ENCODE results near the gene EFNB2.

The EFNB2 gene

DNA sequence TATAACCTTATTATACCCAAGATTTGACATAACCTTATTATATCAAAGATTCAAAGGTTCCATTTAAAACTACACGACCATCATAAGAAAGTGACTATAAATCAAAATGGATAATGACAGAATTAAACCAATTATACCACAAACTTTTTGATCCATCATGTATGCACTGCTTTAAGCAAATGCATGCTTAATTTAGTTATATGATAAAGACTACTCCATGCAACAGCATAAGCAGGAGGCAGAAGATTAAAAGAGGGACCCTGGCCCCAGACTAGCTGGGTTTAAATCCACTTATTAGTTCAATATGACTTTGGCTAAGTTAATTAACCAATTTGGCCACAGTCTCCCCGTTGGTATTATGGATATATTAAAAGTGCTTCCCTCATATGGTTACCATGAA lies 11.4 kb downstream of the EFNB2 start:
- DNase-seq: no peak

DNA sequence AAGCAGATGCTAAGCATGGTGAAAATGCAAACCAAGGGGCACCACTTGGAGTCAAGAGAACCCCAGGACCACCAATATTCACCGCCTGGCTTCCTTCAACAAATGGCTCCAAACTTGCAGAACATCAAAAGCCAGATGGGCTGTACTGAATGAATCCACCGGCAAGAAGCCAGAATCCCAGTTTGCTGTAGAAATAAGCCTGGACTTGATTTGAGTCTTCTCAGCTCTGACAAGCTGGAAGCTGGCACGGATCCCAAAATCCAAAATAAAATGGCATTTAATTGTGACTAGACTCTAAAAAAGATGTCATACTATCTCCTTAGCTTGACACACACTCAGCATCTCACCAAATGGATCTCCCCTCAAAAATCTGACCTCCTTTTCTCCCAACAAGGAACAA lies 11.9 kb downstream of the EFNB2 start:
- no peak for DNase-seq

DNA sequence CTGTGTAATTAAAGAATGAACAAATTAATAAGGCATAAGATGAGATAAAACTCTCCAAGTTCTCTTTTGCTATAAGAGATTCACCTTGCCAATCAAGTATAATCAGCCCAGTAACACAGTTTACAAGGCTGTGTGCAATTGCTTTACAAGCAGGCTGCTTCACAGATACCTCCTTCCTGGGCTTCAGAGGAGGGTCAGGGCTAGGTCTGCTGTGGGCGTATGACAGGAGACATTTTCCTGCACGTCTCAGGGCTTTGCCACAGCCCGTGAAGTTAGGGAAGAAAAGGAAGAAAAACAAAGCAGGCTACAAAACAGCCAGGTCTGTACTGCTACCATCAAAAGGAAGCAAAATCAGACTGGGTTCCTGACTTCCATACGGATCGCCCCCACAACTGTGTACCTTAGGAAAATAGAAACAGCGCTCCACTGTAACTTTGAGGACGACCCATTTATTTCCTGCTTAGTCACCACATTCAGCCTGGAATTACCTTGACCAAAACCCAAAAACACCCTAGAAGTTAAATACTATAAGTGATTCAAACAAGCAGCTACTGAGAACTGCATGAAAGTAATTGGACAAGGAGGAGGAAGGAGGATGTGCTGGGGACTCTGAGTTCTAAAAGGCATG lies 12.4 kb downstream of the EFNB2 start:
- no peak for DNase-seq

DNA sequence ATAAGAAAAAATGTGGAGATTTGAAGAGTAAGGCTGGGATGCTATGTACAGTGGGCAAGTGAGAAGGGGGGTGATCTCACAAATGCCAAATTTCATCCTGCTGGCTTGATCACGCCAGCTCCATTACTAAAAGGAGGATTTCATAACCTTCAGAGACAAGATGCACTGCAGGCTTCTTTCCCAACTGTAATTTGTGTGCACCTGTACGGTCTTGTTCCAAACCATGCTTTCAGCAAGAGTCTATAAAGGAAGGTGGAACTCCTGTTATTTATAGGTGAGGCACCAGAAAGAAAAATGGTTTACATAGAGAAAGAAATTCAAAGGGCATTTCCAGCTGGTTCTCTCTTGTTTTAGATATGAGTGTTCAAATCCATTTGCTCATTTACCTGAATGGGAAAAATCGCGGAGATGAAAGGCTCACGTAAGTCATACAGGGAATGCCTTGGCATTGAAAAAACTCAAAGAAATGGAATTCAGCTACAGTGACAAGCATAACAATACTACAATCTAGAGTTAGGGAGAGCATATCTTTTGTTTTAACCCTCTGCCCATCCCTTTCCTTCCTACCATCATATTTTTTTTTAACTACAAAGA lies 13.3 kb downstream of the EFNB2 start:
- DNase-seq: no peak

DNA sequence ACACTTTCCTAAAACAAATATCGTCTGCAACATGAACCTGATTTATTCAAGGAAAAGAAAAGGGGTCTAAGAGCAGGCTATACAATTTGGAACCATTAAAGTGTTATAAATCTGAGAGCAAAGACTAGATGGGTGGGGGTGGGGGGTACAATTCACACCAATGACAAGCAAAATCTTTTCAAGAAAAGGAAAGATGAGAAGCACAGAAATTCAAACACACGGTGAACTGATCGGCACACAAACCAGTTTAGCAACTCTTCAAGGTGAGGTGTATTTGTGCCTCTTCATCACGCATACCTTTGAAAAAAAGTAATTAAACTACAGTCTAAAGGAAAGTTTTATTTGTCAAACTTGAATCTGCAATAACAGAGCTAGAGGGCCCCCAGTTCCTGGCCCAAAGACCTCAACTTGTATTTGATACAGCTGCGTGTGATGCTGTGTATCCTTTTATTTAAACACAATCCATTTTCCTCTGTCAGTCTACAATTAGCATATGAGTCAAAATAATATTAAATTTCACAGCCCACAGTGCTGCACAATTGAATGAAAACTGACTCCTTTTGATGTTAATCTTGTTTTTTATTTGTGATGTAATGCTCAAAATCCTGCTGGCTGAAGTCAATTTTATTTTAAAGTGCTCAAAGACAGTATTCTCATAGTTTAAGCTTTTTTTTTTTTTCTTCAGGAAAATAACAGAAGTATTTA lies 14.2 kb downstream of the EFNB2 start:
- DNase-seq: no peak

DNA sequence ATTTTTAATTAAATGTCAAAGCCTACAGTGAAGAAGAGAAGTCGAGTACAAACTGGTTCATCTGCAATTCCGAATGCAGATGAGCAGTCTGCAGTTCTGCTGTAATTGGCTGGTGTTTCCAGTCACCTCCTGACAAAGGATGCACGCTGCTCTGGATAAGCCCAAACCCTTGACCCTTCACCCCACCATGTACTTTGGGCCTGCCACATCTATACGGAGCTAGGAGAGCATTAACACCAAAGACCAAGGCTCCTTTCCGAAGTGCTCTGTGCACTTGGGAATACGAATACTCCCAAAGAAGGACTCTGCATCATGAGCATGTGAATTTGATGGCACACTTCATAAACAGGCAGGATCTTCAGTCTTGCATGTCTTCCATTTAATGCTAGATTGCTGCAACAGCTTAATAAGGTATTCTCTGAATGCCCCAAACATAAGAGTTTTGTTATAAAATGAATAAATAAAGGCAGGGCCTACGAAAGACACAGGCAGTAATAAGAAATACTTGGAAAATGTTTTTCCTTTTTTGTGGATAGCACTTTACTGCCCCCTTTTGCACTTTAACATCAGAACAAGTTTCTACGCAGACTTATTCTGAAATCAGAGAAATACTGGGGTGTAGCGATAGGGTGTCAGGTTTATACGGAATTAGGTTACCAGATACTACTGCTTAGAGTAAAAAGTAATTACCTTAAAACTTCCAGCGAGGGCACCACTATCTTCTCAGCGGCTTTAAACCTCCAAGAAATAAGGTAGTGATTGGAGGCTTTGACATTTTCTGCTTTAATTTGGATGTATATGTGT lies 15.0 kb downstream of the EFNB2 start:
- DNase-seq: no peak

DNA sequence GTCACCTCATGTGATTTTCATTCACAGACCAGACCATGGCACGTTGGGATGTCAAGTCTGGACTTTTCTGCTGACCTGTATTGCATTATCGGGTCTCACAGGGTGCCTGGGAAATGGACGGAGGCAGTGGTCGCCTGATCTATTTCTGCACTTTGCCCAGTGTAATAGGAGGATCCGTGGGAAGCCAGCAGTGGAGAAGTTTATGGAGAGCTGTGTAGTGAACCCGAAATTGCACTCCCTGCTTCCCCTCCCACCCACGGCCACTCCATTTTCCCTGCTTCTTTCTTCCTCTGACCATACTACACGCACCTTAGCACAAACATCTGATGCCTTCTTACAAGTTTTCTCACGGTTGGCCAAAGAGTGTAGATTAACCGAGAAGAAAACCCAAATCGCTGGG lies 16.9 kb downstream of the EFNB2 start:
- DNase-seq: no peak

DNA sequence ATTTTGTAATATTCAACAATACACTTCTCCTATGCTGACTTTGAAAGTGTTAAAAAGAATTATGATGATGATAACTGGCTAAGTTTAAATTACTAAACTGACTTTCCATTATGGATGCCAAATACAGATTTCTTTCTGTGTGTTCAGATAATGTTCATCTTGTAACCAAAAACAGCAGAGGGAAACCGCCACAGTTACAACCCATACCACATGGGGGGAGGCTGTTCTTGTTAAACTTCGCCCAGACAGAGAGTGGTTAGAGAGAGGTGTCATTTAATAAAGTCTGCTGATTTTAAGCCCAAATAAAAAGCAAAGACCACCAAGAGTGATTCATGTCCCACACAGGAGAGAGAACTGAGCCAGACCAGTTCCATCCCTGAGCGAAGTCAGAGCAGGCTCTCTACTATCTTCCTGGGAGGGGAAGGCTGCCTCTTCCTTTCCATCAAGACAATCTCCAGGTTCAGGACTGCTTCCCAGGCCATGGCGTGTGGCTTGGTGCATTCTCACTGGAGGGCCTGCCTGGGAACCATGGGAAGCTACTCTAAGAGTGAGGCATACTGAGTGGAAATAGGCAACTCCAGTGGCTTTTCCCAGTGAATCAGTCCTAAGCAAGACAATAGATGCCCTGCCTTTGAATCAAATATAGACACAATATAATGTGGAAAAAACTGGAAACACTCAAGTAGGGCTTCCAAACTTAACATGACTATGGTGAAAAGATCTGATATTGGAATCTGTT lies 18.2 kb downstream of the EFNB2 start:
- no peak for DNase-seq

DNA sequence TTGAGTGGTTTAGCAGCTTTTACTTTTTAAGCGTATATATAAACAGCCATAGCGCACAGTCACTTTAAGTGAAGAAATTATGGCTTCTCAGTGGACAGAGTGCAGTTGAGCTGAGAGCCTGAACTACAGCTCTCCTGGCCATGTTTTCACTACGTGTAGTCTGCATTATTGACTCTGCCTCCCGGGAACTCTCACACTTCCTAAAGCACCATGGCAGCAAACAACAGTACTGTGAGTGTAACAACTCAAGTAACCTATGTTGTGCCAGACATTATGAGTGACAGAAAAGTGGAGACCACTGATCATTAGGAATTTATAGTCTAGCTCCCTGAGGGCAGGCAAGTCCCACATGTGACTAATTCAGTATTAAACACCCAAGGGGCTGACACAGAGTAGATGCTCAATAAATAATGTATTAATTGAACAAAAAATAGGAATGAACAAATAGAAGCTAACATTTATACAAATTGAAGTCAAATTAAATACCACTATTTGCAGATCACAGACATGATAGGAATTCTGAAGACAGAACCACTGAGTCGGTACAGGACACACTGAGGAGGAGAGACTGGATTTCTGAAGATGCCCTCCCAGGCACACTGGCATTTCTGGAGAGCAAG lies 19.7 kb downstream of the EFNB2 start:
- DNase-seq: no peak

DNA sequence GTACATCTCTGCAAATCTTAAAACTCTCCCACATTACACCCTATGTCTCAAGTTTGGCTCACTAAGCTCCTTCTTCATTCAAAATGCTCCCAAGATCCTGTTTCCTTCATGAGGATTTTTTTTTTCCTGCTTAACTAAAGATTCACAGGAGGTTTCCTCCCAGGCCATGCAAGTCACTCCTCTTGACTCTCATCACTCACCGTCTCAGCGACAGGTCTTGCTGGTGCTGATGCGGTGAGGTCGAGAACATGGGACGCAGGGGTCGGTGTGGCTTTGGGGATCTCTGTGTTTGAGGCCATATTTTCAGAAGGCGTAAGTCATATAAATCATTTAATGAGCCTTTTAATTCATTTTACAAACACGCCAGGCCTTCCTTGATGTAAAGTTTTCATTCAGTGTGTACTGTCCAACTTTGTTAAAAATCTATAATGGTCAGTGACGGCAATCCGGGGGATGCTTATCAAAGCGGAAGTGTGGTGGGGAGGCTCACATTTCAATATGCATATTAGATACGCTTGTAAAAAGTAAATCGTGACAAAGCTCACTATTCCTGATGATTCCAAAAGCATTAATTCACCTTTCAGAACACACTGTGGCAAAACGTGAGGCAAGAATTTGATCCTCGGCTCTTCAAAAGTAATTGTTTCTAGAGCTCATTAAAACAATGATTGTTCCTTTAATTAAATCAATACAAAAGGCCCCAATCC lies 20.4 kb downstream of the EFNB2 start:
- DNase-seq: no peak

DNA sequence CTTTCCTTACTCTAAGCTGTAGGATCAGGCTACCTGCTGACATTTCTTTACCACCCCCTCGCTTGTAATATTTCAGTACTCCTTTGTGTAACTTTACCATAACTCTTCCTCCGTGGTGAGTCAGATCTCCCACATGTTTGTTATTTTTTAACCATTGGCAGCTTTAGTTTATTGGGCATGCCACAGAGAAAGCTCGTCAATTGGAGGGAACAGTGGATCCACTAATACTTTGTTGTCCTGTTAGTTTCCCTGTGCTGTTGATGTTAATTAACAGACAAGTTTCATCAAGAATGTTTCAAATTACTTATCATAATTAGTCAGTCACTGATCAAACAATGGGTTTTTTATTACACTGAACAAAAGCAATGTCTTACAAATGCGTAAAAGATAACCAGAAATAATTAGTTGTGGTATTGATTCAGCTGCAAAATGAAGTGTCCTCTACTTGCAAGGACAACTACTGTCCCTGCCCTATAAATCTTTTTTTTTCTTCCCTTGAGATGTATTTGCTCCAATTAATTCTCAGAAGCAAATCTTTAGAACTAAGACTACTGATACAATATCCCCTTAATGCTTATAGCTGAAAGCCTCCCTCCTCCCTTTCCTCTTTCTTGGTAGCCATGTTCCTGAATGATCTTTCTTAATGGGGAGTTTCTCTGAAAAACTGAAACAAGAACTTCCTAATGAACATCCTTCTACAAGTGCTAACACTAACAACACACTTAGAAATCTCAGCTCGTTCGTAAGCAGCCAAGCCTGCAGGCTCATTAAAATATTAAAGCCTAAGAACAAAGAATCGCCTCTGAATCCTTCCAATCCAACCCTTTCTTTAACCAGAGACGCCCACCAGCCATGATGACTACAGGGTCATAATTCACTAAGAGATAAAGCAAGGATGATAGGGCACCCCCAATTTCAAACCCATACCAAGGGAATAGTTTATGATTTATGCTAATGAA lies 22.2 kb downstream of the EFNB2 start:
- DNase-seq: no peak

DNA sequence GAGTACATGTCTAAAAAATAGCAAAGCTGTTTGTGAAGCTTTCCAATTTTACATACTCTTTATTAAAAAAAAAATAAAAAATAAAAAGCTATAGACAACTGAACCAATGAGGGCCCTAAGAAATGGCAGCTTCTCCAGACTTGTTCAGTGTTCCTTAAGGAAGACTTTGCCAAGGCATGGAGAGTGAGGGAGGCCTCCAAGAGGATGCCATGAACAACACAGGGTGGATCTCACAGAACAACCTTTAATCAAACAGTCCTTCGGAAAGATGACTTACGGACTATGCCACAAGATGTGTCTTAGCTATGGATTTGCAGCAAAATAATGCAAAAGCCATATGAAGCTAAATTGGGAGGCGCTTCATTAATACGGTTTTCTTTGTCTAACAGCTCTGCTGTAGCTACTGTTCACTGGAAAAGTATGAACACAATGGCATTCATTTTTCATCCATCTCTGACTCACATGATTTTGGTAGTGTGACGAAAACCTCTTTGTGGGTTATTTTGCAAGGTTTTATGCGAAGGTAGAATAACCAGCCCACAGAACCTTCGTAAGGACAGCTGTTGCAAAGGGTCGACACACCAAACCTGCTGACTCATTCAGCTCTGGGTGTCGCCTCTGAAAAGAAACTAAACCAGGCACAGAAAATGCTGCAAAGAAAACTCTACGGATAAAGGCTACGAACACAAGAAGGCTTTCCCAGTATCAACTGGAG lies 27.7 kb downstream of the EFNB2 start:
- no peak for DNase-seq

DNA sequence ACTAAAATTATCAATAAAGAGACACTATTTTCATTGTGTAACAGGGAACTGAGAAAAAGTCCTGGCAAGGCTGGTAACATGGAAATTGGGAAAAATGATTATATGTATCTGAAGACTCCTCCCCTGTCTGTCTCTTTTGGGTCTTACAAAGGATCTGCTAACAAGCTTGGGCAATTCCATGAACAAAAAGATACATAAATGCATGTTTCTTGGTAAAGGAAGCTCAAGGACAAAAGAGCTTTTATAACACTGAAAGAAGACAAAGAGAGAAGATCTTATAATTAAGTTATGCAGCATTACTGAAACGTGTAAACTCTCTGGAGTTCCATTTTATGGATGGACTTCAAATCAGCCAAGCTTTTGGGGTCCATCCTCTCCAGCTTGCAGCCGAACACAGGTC lies 29.2 kb downstream of the EFNB2 start:
- DNase-seq: no peak

DNA sequence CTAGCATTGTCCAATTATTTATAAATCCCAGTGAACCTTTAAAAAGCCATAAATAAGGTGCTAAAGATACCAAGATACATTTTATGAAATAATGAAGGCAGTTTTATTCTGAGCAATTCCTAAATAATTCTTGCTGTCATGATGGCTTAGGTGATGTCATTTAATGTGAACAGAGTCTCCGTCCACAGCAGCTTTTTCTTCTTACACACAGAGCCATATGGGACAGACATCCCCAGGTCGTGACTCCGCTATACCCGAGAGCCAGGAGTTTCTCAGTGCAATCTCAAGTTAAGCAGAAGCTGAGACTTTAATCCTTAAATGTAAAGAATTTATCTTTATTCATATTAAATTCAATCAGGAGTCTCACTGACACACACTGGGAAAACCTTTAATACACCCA lies 29.7 kb downstream of the EFNB2 start:
- DNase-seq: no peak

DNA sequence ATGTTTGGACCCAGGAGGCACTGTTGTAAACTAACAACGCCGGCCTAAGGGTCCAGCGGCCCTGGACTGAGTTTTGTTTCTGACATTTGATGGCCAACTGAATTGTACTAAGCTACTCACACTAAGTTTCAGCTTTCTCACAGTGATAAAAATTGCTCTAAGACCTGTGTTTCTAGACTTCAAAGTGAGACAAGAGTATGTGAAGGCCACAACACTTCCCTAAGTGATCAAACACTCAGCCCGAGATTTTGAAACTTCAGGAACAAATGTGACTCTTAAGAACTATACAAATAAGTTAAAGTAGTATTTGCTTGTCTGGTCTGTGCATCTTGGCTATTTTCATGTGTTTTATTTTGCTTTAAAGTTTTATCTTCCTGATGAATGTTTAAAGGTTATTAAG lies 30.2 kb downstream of the EFNB2 start:
- DNase-seq: no peak

DNA sequence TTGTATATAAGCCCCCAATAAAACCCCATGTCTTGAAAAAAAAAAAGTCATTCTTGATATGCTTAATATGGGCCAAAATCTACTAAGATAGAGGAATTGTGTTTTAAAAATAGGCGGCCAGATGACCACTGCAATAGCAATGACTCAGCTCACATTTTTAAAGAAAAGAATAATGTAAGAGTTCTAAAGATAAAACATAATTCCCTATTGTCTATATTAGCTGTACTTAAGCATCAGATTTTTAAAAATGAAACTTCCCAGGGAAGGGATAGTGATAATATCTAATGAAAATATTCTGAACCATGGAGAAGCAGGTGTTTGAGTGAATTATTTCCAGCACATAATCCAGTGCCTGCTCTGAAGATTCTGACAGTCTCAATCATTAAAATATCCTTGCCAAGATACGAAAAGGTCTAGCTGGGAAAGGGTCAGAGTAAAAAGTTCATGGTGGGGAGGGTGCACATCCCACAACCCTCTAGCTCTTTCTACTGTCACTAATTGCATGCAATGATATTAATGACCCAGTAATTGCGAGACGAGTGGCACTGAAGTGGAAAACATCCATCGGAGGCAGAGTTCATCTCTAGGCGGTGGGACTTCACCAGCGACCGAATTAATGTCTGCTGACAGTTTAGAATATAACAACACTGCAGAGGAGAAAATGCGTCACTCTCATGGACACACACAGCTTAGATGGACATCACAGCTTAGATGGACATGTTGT lies 31.6 kb downstream of the EFNB2 start:
- no peak for DNase-seq

DNA sequence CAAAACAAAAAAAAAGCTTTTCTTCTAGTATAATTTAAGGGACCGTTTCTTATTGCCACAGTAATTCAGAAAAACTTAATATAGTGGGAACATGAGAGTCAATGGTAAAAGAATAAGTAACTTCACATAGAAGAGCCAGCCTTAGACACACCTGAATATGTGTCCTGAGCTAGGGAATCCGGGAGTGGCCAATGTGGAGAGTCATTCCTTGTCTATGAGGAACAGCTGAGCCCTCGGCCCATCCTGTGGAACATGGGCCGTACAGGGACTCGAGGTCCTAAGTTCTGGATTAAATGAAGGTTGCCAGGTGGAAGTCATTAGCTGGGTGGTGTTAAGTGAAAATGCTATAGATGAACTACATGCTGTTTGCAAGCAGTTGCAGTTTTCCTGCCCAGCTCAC lies 32.2 kb downstream of the EFNB2 start:
- DNase-seq: no peak

DNA sequence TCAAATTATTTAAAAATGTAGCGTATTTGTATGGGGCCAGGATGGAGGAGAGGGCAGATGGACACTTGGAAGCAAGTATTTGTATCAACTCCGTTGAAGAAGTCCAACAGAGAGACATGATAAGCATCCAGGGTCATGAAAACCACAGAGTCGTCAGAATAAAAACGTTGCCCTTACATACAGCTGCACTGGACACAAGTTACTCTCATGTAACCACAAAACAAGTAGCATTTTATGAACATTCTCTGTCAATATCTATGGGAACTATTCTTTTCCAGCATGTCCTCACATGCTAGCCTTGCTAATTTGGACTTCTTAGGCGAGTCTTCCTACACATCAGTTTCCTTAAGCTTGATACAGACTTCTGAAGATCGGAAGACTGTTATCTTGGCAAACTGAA lies 35.0 kb downstream of the EFNB2 start:
- DNase-seq: no peak

DNA sequence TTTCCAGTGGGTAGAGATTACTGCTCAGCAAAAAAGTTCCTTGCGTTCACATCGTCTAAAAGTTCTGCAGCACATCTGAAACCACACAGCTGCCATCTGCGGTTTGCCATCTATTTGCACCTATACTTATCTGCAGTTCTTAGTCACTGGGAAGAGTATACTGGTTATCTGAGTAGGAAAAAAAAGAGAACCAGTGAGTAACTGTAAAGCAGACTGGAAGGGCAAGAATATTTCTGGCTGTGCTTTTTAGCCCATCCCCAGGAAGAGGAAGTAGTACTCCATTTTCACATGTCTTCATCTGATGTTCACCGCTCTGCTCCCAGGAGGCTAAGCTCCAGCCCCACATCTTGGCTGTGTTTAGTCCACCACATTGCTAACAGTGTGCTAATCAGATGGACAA lies 35.6 kb downstream of the EFNB2 start:
- no peak for DNase-seq
